Measurements from ENCODE around the gene TYW3.

Gene TYW3

GRCh38 chr1:74785944-74786343 is 53.0 kb downstream of the TYW3 start:
- TF ChIP-seq CTCF (IDR thresholded peaks at IDR 0.05; ENCODE audit: insufficient read depth, low read depth, low read length, missing control alignments), result no peak
- DNase-seq (ENCODE audit: low read depth), result no peak

GRCh38 chr1:74790453-74790852 is 57.5 kb downstream of the TYW3 start:
- H3K4me3 ChIP-seq (ENCODE audit: low read depth, low read length), result no peak overlapping the region
- DNase-seq (ENCODE audit: low read depth), result no peak
- TF ChIP-seq CTCF (IDR thresholded peaks at IDR 0.05; ENCODE audit: insufficient read depth, low read depth, low read length, missing control alignments), result no peak

More at GRCh38 chr1:74785944-74786343, 53.0 kb downstream of the TYW3 start:
- no peak overlapping the region for H3K4me3 ChIP-seq (ENCODE audit: low read depth, low read length)

- no peak for TF ChIP-seq CTCF (IDR thresholded peaks at IDR 0.05; ENCODE audit: insufficient read depth, low read depth, low read length, missing control alignments)
- DNase-seq (ENCODE audit: low read depth), result no peak
- no peak overlapping the region for H3K4me3 ChIP-seq (ENCODE audit: low read depth, low read length)
Measured at GRCh38 chr1:74791491-74791890, 58.5 kb downstream of the TYW3 start.

- TF ChIP-seq CTCF (IDR thresholded peaks at IDR 0.05; ENCODE audit: insufficient read depth, low read depth, low read length, missing control alignments), result no peak
- peak; percentile 21 for DNase-seq (ENCODE audit: low read depth)
- no peak overlapping the region for H3K4me3 ChIP-seq (ENCODE audit: low read depth, low read length)
Measured at GRCh38 chr1:74799119-74799657, 66.2 kb downstream of the TYW3 start.

GRCh38 chr1:74811436-74812179 is 78.7 kb downstream of the TYW3 start:
- peak; percentile 52 for DNase-seq (ENCODE audit: low read depth)
- no peak overlapping the region for H3K4me3 ChIP-seq (ENCODE audit: low read depth, low read length)
- TF ChIP-seq CTCF (IDR thresholded peaks at IDR 0.05; ENCODE audit: insufficient read depth, low read depth, low read length, missing control alignments), result no peak

GRCh38 chr1:74812180-74812541 is 79.2 kb downstream of the TYW3 start:
- DNase-seq (ENCODE audit: low read depth), result peak; percentile 80
- no peak overlapping the region for H3K4me3 ChIP-seq (ENCODE audit: low read depth, low read length)
- TF ChIP-seq CTCF (IDR thresholded peaks at IDR 0.05; ENCODE audit: insufficient read depth, low read depth, low read length, missing control alignments), result no peak

Measured in GM12865 (cell line).